Muscle of arm (tissue), 14 donors: ENCODE results near the gene TUBA4A. TPM values are rescaled to one million over a fixed set of nuclear protein-coding genes. Genes with fewer than 3 reads are reported as not detected.

ENCODE experiments used
- DNase-seq: peaks from one replicate; pipeline ENCODE4 v3.0.0-alpha.2; 2013
- long read RNA-seq, 11 donors: transcript quantifications; one replicate each; lab custom pipeline, GENCODE V29; 2026
- polyA plus RNA-seq, 12 donors: library from polyadenylated mRNA; unstranded; fragments of 120-200 nt; gene quantifications; one replicate each; pipeline ENCODE4 v1.2.1, GENCODE V29; 2013; ENCODE audit not compliant: insufficient read length in 12 of 12

TUBA4A gene
- 100 to 1,000 TPM in 10 of 12 donors, 10 to 100 TPM in 1, not detected in 1; 75.2 to 146 (median 120) TPM for polyA plus RNA-seq
- long read RNA-seq, donor 1, transcript TUBA4A-201 (4 exons, 2,162 nt), result major isoform, 14 of 29 reads
- long read RNA-seq, donor 1, partial matches to known transcripts, result 14 of 29 reads
- long read RNA-seq, donor 1, other reads (novel, unspliced or antisense), result 0 of 29 reads
- long read RNA-seq, donor 2, transcript TUBA4A-201 (4 exons, 2,162 nt), result major isoform, 74 of 94 reads
- long read RNA-seq, donor 2, partial matches to known transcripts, result 17 of 94 reads
- long read RNA-seq, donor 2, other reads (novel, unspliced or antisense), result 0 of 94 reads
- long read RNA-seq, donor 3, transcript TUBA4A-201 (4 exons, 2,162 nt), result major isoform, 17 of 42 reads
- long read RNA-seq, donor 3, partial matches to known transcripts, result 23 of 42 reads
- long read RNA-seq, donor 3, other reads (novel, unspliced or antisense), result 0 of 42 reads
- long read RNA-seq, donor 4, transcript TUBA4A-201 (4 exons, 2,162 nt), result major isoform, 20 of 41 reads
- long read RNA-seq, donor 4, partial matches to known transcripts, result 19 of 41 reads
- long read RNA-seq, donor 4, other reads (novel, unspliced or antisense), result 0 of 41 reads
- long read RNA-seq, donor 5, transcript TUBA4A-201 (4 exons, 2,162 nt), result major isoform, 47 of 70 reads
- long read RNA-seq, donor 5, partial matches to known transcripts, result 20 of 70 reads
- long read RNA-seq, donor 5, other reads (novel, unspliced or antisense), result 0 of 70 reads
- long read RNA-seq, donor 6, transcript TUBA4A-201 (4 exons, 2,162 nt), result major isoform, 31 of 48 reads
- long read RNA-seq, donor 6, partial matches to known transcripts, result 14 of 48 reads
- long read RNA-seq, donor 6, other reads (novel, unspliced or antisense), result 0 of 48 reads
- long read RNA-seq, donor 7, transcript TUBA4A-201 (4 exons, 2,162 nt), result major isoform, 31 of 44 reads
- long read RNA-seq, donor 7, partial matches to known transcripts, result 10 of 44 reads
- long read RNA-seq, donor 7, other reads (novel, unspliced or antisense), result 0 of 44 reads
- long read RNA-seq, donor 8, transcript TUBA4A-201 (4 exons, 2,162 nt), result major isoform, 58 of 81 reads
- long read RNA-seq, donor 8, partial matches to known transcripts, result 21 of 81 reads
- long read RNA-seq, donor 8, other reads (novel, unspliced or antisense), result 0 of 81 reads
- long read RNA-seq, donor 9, transcript TUBA4A-201 (4 exons, 2,162 nt), result major isoform, 26 of 36 reads
- long read RNA-seq, donor 9, partial matches to known transcripts, result 9 of 36 reads
- long read RNA-seq, donor 9, other reads (novel, unspliced or antisense), result 0 of 36 reads
- long read RNA-seq, donor 10, transcript TUBA4A-201 (4 exons, 2,162 nt), result major isoform, 52 of 91 reads
- long read RNA-seq, donor 10, partial matches to known transcripts, result 21 of 91 reads
- long read RNA-seq, donor 10, other reads (novel, unspliced or antisense), result 14 of 91 reads
- long read RNA-seq, donor 11, transcript TUBA4A-201 (4 exons, 2,162 nt), result major isoform, 57 of 74 reads
- long read RNA-seq, donor 11, partial matches to known transcripts, result 14 of 74 reads
- long read RNA-seq, donor 11, other reads (novel, unspliced or antisense), result 0 of 74 reads

DNA sequence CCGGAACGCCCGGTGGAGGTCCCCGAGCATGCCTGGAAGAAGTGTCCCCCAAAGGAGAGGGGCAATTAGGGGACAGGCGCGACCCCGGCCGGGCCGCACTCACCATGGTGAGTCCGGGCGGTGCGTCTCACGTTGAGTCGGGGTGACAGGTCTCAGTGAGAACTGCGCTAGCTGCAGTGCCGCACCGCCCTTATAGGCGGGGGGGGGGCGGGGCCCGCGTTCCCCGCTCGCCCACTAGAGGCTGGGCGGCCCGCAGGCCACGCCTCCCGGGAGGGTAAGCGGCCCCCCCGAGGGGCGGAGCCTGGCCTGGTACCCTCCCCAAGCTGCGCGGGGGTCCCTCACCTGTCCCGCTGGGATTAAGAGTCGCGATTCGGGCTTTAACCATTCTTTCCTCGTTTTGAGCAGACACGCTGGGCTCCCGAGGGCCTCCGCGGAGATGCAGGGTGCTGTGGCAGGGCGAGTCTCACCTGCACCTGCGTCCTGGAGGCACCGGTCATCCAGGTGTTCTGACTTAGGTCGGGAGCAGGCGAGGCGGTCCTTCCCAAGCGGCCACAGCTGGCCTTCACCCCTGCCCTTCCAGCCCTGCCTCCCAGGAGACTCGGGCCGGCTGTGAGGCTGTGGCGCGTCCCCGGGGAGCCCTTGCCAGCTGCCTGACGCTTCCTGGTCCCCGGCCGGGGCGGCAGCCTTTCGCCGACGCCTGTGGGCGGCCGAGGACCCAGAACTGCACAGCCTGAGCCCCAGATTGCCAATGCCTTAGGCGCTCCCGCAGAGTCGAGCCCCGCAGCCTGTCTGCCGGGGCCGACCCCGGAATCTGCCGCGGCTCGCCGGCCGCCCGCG lies at the start of gene TUBA4A:
TSS of gene TUBA4A (minus strand) at position 166 of the 837 bp plus-strand sequence. CDS start at position 106, 60 bp downstream.
- DNase-seq, result peak; percentile 18

- DNase-seq, result no peak
Observed at GRCh38 chr2:219302412-219302968, 48.8 kb upstream of the TUBA4A start.

DNA sequence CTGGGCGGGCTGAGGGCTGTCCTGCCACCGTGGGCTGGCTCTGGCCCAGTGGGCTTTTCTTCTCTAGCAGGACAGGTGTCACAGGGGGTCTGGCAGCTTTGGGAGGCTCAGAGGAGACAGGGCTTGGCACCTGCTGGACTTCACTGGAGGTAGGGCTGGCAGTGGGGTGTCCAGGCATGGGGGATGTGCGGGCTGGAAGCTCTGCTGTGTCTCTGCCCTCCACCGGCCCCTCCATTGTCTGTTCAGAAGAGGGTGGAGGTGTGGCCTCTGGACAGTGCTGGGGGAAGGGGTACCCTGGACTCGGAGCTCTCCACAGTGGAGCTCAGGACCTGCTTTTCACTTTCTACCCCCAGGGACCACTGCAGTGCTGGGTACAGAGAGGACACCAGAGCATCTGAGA lies 46.3 kb upstream of the TUBA4A start:
- no peak for DNase-seq

- no peak for DNase-seq
Observed at GRCh38 chr2:219299372-219299760, 45.6 kb upstream of the TUBA4A start.

DNA sequence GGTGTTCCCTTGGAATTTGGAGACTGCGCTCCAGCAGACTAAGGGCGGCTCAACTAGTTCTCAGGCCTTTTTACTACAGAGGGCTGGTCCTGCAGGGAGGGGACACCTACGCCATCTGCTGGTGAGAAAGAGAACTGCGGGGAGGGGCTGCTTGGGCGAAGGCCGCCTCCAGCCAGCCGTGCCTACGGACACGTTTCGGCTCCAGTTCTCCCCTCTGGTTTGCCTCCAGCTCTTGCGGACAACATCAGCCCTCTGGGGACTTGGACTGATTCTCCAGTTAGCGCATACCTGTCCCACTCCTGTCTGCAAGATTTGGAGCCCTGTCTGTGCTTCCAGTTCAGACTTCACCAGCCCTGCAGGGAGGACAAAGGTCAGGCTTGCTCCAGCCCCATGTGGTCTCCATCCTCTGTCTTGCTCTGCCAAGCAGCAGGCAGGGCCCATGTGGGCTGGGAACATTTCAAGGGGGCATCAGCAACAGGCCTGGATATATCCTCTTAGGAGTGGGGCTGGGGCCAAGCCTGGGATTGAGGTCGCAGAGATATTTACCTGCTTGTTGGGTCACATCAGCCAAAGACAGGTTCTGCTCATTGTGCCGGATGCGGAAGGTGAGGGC lies 45.1 kb upstream of the TUBA4A start:
- DNase-seq, result peak; percentile 86

- DNase-seq, result no peak
Observed at GRCh38 chr2:219297766-219298456, 44.2 kb upstream of the TUBA4A start.

DNA sequence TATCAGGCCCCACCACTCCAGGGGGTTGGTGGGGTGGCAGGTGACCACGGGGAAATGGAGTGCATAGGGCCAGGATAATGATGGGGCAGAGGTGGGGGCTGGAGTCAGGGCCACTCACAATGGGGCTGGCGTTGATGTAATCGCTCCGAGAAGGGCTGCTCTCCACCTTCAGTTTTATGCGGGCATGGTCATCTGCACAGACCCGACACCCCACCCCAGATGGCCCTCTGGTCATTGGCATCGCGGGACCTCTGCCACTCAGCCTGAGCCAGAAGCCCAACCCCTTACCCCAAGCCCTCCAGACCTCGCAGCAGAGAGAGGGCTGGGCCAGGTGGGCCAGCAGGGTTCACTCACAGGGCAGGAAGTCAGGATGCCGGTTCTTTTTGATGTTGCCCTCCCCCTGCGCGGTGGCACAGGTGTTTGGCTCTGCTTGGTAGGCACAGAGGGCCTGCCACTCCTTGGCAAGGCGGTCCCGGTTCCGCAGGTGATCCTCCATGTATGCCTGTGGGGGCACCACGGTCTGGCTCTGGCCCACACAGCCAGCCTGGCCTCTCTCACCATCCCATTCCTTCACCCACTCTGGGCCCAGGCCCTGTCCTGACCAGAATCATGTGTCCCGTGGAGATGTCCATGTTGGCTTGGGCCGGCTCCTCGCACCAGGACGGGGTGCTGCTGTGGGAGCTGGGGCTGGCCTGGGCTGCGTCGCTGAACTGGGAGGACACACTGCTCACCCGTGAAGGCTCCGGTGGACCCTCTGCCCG lies 43.1 kb upstream of the TUBA4A start:
- DNase-seq, result no peak

- no peak for DNase-seq
Observed at GRCh38 chr2:219296142-219296541, 42.4 kb upstream of the TUBA4A start.

- peak; percentile 86 for DNase-seq
Observed at GRCh38 chr2:219294356-219295351, 40.9 kb upstream of the TUBA4A start.

GRCh38 chr2:219293736-219294231 lies 40.1 kb upstream of the TUBA4A start:
- DNase-seq, result no peak

DNA sequence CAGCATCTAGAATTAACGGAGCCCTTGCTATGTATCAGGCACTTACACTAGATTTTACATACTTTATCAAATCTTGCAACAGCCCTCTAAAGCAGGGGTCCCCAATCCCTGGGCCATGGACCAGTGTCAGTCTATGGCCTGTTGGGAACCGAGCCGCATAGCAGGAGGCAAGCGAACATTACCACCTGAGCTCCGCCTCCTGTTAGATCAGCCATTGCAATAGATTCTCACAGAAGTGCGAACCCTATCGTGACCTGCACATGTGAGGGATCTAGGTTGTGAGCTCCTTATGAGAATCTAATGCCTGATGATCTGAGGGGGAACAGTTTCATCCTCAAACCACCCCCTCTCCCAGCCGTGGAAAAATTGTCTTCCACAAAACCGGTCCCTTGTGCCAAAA lies 38.9 kb upstream of the TUBA4A start:
- DNase-seq, result no peak

DNA sequence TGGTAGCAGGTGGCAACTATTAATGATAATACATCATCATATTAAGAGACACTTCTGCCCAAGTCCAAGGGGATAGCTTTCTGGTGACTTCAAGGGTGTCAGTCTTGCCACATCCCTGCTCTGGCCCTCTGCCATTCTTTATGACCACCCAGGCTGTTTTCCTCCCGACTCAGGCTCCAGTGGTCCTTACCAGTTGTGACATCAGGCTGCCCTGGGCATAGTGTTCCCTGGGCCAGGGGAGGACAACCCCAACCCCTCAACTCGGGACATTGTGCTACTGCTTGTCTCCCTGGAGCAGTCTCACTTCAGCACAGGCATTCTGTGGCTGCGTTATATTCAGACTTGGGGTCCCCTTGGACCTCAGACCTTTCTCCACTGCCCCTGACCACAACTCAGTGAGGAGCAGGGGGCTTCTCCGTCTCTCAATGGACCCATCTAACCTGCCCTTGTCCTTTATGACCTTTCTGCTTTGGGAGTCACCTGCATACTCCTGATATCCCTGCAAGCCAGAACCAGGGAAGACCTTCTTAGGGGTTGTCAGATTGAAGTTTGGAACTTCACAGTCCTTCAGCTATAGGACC lies 38.3 kb upstream of the TUBA4A start:
- DNase-seq, result no peak

GRCh38 chr2:219291394-219291793 lies 37.7 kb upstream of the TUBA4A start:
- no peak for DNase-seq

GRCh38 chr2:219290381-219291171 lies 36.9 kb upstream of the TUBA4A start:
- DNase-seq, result no peak
